H4 (cell line): ENCODE measurements around the gene RNF220. TPM values are rescaled to one million over a fixed set of nuclear protein-coding genes. Genes with fewer than 3 reads are reported as not detected.

Experiments used
- DNase-seq: peaks from one replicate; pipeline ENCODE4 v3.0.0-alpha.2; 2015; ENCODE audit warnings: low spot score
- total RNA-seq: library from RNA; depleted of rRNA; stranded (reverse); fragments of >200 nt; shearing (Covaris generic); gene quantifications from 2 replicates; pipeline ENCODE4 v1.2.3, GENCODE V29; 2014

The RNF220 gene
- total RNA-seq, 1 experiment from 2014 or later = 65.1 TPM

- no peak for DNase-seq
Observed at GRCh38 chr1:44436401-44437106, 31.5 kb downstream of the RNF220 start.

- DNase-seq = no peak
Observed at GRCh38 chr1:44437107-44437716, 32.2 kb downstream of the RNF220 start.

- DNase-seq = no peak
Observed at GRCh38 chr1:44442791-44443190, 37.7 kb downstream of the RNF220 start.

GRCh38 chr1:44447051-44447810 is 42.2 kb downstream of the RNF220 start:
- no peak for DNase-seq

GRCh38 chr1:44453798-44454349 is 48.8 kb downstream of the RNF220 start:
- DNase-seq = no peak

- no peak for DNase-seq
Observed at GRCh38 chr1:44454704-44455103, 49.6 kb downstream of the RNF220 start.

- DNase-seq = no peak
Observed at GRCh38 chr1:44460107-44460882, 55.2 kb downstream of the RNF220 start.

- DNase-seq = no peak
Observed at GRCh38 chr1:44464361-44464760, 59.3 kb downstream of the RNF220 start.

GRCh38 chr1:44467566-44467965 is 62.5 kb downstream of the RNF220 start:
- DNase-seq = no peak

- no peak for DNase-seq
Observed at GRCh38 chr1:44471911-44472453, 66.9 kb downstream of the RNF220 start.

- DNase-seq = no peak
Observed at GRCh38 chr1:44472620-44473525, 67.8 kb downstream of the RNF220 start.

GRCh38 chr1:44476891-44477290 is 71.8 kb downstream of the RNF220 start:
- DNase-seq = no peak

GRCh38 chr1:44481701-44482100 is 76.6 kb downstream of the RNF220 start:
- DNase-seq = no peak

- no peak for DNase-seq
Observed at GRCh38 chr1:44483089-44483874, 78.2 kb downstream of the RNF220 start.

- peak; percentile 38 for DNase-seq
Observed at GRCh38 chr1:44484155-44484688, 79.2 kb downstream of the RNF220 start.

- peak; percentile 88 for DNase-seq
Observed at GRCh38 chr1:44485229-44485933, 80.3 kb downstream of the RNF220 start.

GRCh38 chr1:44485934-44486460 is 80.9 kb downstream of the RNF220 start:
- DNase-seq = no peak

GRCh38 chr1:44489481-44489880 is 84.4 kb downstream of the RNF220 start:
- DNase-seq = no peak
